ENCODE measurements around the gene ITGAE.
A peak's percentile ranks its signal among the peaks of the same experiment; 100 is the strongest.

Gene ITGAE

DNA sequence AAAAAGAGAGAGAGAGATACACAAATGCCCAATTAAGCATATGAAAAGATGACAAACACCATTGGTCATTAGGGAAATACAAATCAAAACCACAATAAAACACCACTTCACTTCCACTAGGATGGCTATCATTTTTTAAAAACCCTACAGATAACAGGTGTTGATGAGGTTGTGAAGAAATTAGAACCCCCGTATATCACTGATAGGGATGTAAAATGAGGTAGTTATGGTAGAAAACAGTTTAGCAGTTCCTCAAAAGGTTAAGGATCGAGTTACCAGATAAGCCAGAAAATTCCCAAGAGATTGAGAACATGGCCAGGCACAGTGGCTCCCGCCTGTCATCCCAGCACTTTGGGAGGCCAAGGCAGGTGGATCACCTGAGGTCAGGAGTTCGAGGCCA is 107.8 kb downstream of the ITGAE start:
- DNase-seq (ENCODE audit: low read depth): no peak

DNA sequence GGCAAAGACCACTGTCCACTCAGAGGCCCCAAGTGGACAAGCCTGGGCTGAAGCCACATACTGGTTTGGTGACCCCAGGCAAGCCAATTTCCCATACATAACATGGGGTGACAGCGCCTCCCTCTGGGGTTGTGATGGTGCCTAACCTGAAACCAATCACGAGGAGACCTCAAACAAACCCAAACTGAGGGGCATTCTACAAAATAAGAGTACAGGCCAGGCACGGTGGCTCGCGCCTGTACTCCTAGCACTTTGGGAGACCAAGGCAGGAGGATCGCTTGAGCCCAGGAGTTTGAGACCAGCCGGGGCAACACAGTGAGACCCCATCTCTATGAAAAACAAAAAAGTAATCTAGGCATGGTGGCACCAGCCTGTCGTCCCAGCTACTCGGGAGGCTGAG is 108.6 kb downstream of the ITGAE start:
- DNase-seq (ENCODE audit: low read depth): no peak

DNA sequence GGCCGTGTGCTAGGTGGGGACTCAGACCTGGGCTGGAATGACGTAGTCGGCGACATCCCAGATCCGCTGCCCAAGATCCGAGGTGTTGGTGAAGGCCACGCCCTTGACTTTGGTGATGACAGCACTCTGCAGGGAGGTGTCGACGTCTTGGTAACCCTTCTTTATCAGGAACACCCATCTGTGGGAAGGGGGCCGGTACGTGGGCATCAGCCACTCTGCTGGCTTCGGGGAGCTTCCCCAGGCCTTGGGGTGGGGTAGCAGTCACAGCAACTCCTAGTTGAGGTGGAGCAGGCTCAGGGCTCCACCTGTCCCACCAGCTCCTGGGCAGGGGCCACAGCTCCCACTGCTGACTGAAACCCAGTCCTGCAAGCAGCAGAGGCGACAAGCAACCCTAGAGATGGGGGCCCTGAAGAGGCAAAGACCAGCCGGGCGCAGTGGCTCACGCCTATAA is 109.3 kb downstream of the ITGAE start:
- DNase-seq (ENCODE audit: low read depth): no peak

DNA sequence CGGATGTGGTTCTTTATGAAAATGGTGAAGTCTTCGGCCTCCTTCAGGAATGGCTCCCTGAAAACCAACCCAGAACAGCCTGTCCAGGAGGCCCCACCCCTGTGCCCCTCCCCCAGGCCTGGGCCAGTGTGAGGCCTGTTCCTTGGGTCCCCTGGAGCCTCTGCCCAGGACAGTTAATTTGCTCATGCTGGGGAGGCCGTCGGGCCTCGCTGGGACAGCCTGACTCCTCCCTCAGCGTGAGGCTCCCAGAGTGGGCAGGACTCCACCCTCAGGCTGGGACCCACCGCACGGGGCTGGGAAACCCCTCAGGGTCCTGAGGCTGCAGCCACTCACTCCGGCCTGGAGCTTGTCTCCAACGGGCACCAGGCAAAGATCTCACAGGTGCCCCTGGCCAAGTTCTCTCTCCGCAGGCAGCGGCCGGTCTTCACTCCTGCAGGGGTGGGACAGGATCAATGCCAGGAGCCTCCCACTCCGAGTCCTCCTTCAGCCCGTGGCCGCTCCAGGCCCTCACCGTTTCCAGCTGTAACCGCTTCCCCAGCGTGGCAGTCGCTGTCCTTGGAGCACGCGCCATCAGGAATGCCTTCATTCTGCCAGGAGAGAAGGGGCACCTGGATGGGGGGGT is 110.8 kb downstream of the ITGAE start:
- no peak for DNase-seq (ENCODE audit: low read depth)

DNA sequence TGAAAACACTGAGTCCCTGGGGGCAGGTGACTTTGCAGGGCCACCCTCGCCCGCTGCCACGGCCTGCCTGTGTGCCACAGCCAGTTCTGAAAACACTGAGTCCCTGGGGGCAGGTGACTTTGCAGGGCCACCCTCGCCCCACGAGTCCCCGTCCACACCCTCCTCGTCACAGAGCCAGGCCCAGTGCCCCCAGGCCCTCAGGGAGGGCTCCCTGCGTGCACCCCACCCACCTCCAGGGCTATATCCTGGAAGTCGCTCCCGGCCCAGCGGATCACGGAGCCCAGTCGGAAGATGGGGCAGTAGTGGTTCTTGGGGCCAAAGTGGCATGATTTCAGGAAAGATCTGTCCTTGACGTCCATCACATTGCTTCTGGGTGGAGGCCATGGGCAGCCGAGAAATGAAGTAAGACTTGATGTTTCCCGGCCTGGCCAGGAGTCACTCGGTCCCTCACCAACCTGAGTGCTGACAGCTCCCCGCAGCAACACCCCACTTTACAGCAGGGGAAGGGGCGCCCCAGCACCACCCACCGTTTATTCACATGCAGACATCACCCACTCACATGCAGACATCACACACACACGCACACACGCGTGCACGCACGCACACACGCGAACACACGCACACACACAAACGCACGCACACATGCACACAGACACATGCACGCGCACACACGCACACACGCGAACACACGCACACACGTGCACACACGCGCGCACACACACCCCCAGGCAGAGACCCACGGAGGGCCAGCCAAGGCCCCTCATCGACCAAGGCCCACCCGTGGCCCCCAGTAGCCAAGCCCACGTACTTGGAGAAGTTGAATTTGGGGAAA is 111.5 kb downstream of the ITGAE start:
- DNase-seq (ENCODE audit: low read depth): no peak

DNA sequence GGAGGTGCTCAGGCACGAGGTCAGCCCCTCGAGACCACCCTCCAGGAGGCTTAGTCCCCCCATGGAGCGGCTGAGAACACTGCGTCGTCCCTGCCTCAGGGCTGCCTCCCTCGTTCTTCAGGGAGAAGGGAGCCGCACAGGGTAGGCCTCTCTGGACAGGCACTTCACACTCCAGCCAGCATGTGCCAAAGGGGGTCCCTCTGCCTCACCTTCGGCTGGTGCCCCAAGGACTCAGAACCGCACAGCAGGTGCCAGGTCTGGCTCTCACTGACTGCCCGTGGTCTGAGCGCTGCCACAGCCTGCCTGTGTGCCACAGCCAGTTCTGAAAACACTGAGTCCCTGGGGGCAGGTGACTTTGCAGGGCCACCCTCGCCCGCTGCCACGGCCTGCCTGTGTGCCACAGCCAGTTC is 112.1 kb downstream of the ITGAE start:
- DNase-seq (ENCODE audit: low read depth): no peak

DNA sequence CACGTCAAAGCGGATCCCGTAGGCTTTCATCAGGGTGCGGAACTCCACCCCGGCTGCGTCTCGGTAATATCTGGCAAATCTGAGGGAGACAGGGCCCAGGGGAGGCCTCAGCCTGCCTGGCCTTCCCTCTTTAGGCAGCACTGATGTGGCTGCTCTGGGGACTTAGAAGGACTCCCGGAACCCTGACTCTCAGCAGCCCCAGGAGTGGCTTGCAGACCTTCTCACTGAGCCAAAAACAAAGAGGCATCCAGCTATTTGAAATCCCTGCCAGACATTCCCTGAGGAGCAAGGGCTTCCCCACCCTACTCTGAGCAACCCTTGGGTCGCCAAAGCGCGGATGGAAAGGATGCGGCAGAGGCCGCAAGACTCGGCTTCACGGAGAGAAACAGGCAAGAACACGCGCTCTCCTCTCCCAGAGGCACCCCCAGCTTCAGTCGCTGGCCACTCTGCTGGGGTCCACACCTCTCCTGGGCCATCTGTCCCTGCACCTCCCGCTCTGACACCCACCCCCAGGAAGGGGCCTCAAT is 112.9 kb downstream of the ITGAE start:
- no peak for DNase-seq (ENCODE audit: low read depth)

DNA sequence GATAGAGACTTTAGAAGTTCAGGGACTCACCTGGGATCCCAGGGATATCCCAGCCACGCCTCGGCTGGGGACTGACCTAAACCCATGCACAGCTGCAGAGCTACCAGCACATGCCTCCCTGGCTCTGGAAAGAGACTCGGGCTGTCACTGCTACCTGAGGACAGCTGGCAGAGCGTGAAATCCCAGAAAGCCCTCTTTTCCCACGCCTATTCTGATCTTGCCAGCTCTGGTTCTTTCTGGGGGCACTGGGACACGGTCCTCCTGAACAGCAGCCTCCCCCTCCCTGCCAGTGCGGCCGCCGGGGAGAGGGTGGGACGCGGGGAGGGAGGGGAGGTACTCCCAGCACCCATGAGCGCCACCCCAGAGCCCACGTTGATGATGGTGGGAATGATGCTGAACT is 115.8 kb downstream of the ITGAE start:
- DNase-seq (ENCODE audit: low read depth): no peak

DNA sequence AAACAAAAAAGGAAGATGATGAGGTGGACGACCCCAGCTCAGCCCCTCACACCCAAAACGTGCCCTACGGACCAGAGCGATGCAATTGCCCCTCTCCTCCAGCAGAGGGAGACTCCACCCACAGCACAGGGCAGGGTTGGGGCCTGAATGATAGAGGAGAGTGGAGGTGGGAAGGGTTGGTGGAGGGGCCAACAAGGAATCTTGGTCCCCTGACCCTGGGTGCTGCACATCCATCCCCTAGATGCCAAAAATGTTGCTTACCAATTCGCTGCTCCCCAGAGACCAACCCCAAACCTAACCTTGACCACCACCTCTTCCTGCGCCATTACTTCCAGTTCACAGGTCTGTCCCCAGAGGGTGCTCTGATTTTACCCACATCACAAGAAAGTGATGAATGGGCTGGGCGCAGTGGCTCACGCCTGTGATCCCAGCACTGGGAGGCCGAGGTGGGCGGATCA is 117.9 kb downstream of the ITGAE start:
- no peak for DNase-seq (ENCODE audit: low read depth)

DNA sequence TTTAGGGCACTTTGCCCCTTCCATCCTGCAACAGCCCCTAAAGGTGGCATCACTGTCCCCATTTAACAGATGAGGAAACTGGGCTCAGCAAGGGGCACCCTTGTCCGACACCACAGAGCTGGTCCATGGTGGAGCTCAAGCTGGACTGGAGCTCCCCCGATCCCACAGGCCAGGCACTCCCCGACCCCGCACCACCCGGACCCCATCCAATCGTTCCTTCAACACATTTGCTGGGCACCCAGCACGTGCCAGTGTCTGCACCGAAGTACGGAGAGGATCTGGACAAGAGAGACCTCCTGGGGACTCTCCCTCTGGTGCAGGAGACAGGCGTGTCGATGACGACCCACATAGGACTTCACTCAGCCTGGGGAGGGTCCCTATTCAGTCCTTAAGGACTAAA is 119.0 kb downstream of the ITGAE start:
- no peak for DNase-seq (ENCODE audit: low read depth)

DNA sequence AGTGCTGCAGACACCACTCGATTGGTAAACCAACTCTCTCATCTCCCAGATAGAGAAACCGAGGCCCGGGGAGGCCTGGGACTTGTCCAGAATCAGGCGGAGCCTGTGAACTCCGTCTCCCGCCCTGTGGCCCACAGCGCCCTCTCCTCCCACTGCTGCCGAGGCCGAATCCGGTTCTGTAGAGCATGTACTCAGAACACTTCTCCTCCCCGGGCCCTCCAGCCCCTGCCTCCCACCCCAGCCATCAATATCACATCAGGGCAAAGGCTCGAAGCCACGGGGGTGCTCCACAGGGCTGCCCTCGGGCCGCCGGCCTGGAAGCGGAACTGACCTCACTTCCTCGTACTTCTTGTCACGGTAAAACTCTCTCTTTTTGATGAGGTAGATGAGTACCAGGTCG is 119.4 kb downstream of the ITGAE start:
- DNase-seq (ENCODE audit: low read depth): no peak

DNA sequence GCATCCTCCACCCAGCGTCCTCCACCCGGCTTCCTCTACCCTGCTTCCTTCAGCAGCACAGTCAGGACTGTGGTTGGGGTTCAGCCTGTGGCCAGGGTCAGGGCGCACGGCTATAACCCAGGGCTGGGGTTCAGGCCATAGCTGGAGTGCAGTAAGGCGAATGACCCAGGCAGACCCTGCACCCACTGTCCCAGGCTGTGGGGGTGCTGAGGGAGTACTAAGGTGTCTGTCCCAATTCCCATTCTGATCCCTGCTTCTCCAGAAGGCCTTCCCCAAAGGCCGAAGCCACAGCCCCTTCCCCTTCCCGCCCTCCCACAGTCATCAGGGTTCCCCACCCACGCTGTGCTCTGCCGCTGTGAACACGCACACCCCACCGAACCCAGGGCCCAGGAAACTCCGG is 119.9 kb downstream of the ITGAE start:
- DNase-seq (ENCODE audit: low read depth): no peak

DNA sequence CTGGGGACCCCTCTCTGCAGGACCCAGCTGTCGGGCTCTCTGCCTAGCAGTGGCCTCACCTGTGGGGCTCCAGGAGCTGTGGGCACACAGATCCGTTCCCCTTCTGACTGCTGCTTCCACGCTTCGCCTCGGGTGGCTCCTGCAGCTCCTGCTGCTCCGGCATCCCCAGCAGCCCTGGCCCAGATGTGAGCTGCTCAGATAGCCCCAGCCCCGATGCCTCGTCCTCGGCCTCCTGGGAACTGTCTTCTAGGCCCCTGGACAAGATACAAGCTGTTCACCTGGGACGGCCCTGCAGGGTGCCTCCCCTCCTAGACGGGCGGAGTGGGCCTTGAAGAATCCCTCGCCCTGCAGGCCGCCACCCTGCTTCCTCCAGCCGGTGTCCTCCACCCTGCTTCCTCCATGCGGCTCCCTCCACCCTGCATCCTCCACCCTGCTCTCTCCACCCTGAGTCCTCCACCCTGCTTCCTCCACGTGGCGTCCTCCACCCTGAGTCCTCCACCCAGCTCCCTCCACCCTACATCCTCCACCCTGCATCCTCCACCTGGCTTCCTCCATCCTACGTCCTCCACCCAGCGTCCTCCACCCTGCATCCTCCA is 121.4 kb downstream of the ITGAE start:
- no peak for DNase-seq (ENCODE audit: low read depth)

DNA sequence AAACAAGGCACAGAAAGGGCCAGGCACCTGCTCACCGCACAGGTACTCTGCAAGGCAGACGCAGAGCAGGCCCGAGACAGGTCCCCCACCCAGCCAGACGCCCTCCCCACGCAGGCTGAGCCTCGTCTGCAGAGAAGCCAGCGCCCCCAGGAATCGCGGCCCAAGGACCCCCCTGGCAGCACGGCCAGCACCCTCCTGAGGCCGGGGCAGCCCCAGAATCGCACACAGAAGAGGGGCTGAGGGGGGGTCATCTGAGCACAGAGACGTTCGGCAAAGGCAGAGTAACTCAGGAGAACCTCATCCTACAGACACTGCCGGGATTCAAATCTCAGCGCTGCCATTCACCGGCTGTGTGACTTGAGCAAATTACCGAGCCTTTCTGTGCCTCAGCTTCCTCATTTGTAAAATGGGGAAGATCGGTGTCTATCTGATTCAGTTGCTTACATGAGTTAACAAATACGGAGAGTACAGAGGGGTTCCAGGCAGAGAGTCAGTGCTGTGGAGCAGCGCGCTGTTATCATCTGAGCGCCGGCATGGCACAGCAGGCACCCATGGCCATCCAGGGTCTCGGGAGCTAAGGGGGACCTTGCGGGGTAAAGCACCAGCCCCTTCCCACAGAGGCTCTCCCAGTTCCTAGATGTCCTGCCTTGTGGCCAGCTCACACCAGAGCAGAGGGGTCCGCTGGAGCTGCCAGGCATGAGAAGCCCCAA is 122.0 kb downstream of the ITGAE start:
- no peak for DNase-seq (ENCODE audit: low read depth)

DNA sequence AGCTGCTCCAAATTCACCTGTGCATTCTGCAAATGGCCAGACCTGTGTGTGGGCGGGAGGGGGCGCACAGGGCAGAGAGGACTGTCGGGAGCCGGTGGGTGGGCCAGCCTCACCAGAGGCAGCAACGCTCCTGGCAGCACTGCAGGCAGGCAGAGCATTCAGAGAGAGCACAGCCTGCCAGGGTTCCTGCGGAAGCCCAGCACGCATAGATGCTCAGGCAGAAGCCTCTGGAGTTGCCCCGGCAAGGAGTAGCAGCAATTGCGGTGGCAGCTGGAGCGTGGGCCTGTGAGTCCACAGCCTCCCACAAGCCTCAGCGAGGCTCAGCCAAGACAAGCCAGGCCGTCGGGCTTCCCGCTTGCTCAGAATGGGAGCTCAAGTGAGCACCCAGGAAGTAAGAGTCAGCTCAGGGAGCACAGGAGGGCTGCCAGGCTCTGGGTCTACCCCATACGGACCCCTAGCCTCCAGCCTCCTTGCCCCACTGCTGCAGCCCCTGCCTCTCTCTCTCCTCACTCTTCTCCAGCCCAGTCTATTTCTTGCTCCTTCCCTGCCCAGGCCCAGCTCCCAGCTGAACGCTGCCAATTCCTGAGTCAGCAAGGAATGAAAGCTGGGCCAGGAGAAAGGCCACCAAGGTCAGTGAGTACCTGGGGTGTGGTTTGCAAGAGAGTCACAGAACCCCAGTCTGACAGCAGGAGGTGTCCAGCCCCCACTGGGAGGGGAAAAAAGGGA is 122.7 kb downstream of the ITGAE start:
- no peak for DNase-seq (ENCODE audit: low read depth)

DNA sequence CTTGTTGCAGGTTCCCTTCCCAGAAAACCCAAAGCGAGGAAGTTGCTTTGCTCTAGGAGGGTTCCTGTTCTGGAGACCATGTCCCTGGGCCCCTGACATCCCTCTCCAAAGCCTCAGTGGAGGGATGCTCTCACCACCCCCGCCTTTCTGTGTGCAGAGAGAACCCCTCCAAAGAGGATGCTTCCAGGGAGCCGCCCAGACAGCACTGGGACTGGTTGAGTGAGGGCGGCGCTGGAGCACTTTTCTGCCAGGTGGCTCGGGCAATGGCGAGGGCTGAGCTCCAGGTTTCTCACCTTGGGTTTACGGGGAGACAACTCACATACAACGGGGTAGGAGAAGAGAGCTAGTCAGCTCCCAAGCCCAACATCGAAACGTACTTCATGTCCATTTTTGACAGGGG is 125.1 kb downstream of the ITGAE start:
- DNase-seq (ENCODE audit: low read depth): no peak

DNA sequence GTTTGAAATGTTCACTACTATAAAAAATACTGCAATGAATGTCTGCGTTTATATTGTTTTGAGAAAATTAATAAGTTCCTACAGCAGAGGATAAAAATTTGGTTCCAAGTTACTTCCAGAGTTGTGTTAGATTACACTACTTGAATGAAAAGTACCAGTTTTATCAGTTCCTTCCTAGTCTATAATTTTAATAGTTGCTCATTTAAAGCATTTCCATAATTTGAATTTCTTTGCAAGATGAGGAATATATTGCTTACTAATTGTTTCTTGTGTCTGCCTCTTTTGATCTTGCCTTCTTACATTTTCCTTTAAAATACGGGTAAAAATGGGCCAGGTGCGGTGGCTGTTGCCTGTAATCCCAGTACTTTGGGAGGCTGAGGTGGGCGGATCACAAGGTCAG is 128.4 kb downstream of the ITGAE start:
- DNase-seq (ENCODE audit: low read depth): no peak

DNA sequence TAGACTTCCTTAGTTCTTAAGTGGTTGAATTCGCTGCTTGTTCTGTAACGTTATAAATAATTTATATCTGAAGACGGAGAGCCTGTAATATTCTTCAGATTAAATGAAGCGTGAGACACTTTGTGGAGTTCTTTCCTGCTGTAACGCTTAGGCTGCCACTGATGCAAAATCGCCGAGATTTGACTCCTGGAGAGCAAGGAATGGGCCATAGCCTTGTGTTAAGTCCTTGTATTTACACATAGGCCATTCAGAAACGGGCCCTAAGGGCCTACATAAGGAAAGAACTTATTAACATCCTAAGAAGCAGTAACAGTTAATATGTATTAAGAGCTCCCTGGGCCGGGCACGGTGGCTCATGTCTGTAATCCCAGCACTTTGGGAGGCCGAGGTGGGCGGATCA is 131.4 kb downstream of the ITGAE start:
- DNase-seq (ENCODE audit: low read depth): no peak

DNA sequence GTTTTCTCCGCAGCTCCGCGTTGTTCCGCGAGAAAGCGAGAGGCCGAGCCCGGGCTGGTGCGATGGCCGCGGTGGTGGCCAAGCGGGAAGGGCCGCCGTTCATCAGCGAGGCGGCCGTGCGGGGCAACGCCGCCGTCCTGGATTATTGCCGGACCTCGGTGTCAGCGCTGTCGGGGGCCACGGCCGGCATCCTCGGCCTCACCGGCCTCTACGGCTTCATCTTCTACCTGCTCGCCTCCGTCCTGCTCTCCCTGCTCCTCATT is 132.0 kb downstream of the ITGAE start:
- DNase-seq (ENCODE audit: low read depth): no peak

DNA sequence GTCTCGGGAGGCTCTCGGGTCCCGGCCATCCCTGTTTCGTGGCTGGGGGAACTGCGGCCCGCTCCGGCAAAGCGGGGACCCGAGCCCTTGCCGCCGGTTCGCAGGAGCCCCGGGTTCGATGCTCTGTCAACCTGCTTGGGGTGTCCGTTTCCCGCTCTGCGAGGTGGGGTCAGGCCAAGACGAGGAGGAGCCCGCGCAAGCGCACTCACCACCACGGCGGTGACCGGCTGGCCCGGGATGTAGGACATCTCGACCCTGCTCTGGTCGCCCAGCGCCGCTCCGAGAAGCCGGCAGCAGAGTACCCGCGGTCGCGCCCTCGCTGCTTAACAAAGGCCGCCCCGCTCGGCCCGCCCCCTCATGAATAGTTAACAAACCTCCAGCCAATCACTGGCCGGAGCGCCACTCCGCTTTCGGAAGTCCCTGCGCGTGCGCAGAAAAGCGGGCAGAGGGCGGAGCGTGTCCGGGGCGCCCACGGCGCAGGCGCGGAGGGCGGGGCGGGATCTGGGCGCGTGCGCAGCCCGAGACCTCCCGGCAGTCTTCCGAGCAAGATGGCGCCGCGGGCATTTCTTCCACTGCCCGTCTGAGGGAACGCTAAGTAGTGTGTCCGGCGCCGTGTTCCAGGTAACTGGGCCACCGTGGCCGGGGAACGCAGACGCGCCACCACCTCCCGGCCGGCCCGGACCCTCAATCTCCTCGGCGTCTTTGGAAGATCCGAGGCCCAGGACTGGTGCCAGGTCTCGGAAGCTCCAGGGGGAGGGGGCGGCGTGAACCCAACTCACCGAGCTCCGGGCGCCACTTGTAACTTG is 132.5 kb downstream of the ITGAE start, which contains the start of the genes EMC6 and TAX1BP3:
Gene EMC6 (plus strand): TSS at position 534 of the 806 bp plus-strand sequence. CDS start 335 bp downstream, outside the sequence.
Gene TAX1BP3 (minus strand): TSS at position 300 of the 806 bp plus-strand sequence. CDS start 52 bp downstream, at position 248.
- peak; percentile 84 for DNase-seq (ENCODE audit: low read depth)
